Fibroblast of skin of abdomen (primary cell): ENCODE measurements around the gene NUP37.
"Not testable (repeated sequence)": the region's sequence is repeated elsewhere in the genome, so short reads cannot be mapped to it uniquely, and the experiment has no call there.

Experiments
- DNase-seq: peaks from one replicate; pipeline ENCODE4 v3.0.0-alpha.2; 2013

Gene NUP37

DNA sequence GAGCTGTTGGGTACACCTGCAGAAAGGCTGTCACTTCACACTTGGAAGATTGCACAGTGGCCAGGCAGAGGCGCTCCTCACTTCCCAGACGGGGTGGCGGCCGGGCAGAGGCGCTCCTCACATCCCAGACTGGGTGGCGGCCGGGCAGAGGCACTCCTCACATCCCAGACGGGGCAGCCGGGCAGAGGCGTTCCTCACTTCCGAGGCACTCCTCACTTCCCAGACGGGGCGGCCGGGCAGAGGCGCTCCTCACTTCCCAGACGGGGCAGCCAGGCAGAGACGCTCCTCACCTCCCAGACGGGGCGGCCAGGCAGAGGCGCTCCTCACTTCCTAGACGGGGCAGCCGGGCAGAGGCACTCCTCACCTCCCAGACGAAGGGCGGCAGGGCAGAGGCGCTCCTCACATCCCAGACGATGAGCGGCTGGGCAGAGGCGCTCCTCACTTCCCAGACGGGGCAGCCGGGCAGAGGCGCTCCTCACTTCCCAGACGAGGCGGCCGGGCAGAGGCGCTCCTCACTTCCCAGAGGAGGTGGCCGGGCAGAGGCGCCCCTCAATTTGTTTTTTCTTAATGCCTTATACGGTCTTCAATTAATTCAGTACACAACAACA, 30.6 kb downstream of the NUP37 start:
- not testable (repeated sequence) for DNase-seq

GRCh38 chr12:102080842-102081241, 39.1 kb downstream of the NUP37 start:
- no peak for DNase-seq

DNA sequence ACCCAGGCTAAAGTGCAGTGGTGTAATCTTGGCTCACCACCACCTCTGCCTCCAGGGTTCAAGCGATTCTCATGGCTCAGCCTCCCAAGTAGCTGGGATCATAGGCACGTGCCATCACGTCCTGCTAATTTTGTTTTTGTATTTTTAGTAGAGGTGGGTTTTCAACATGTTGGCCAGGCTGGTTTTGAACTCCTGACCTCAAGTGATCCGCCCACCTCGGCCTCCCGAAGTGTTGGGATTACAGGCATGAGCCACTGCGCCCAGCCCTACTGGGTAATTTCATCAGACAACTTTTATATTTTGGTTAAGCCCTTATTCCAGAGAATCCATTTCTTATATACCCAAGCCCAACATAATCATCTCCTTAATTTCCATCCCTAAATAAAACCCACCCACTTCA, 47.8 kb downstream of the NUP37 start:
- not testable (repeated sequence) for DNase-seq

- no peak for DNase-seq
Observed at GRCh38 chr12:102069707-102070106, 50.2 kb downstream of the NUP37 start.

- DNase-seq: peak; percentile 67
Observed at GRCh38 chr12:102067574-102068258, 52.2 kb downstream of the NUP37 start.

DNA sequence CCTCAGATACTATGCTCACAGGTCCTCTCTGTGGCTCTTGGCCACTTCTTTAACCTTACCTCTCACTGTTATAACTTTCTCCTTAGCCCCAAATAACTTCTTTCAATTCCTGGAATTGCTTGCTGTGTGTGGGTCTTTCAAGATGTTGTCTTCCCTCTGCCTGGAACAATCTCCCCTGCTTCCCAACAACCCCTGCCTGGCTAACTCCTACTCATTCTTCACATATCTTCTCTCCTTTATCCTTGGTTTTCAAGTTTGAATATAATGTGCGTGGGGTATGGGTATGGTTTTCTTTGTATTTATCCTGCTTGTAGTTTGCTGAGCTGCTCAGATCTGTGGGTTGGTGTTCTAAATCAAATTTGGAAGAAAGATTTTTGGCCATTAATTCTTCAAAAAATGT, 55.4 kb downstream of the NUP37 start:
- no peak for DNase-seq

DNA sequence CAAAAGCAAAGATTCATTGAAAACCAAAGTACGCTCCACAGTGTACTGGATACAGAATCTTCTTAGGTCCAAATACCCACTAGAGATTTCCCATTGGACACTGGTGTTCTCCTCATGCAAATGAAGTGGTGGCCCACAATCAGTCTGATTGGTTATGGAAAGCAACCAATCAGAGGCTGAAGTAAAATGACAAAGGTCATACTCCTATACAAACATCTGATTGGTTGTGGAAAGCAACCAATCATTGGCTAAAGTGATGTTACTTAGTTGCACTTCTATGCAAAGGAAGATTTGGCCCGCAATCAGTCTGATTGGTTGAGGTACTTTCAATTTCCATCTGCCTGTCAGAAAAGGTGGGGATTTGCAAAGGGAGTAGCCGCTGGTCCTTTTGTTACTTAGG, 56.8 kb downstream of the NUP37 start:
- no peak for DNase-seq

- no peak for DNase-seq
Observed at GRCh38 chr12:102062419-102062806, 57.5 kb downstream of the NUP37 start.

DNA sequence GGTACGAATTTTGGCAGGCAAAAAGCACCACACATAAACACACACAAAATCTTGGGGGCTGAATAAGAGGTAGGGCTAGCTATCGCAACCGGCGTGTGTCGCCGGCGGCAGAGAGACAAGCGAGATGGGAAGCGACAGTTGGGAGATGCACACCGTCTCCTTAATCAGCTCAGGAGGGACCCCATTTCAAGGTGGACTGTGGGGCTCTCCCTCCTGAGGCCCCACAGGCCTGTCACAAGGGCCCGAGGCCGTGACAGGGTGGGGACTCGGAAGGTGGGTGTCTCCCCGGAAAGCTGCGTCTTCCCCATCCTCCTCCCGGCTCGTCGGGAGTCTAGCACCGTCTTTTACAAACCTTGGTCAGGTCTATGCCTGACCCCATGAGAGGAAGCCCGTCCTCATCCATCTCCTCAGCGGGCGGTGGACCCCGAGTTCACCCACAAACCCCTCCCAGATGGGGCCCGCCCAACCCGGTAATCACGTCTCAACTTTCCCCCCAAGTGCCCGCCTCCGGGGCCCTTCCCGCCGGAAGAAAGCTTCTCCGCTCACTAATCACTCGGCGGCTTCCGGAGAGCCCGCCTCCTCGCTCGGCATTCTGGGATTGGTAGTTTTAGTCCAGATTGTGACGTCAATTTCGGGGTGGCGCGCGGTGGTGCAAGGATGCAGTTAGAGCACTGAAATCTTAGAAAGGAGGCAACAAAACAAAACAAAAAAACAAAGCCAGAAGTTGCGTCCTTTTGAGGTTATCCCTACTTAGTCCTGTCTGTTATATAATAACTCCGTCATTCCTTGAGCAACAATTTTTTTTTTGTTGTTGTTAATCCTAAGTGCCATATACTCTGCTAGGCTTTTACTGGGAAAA, 58.1 kb downstream of the NUP37 start, which contains the start of gene WASHC3:
TSS of gene WASHC3 (minus strand) at position 432 of the 859 bp plus-strand sequence. CDS start at position 403, 29 bp downstream.
- DNase-seq: peak; percentile 93

DNA sequence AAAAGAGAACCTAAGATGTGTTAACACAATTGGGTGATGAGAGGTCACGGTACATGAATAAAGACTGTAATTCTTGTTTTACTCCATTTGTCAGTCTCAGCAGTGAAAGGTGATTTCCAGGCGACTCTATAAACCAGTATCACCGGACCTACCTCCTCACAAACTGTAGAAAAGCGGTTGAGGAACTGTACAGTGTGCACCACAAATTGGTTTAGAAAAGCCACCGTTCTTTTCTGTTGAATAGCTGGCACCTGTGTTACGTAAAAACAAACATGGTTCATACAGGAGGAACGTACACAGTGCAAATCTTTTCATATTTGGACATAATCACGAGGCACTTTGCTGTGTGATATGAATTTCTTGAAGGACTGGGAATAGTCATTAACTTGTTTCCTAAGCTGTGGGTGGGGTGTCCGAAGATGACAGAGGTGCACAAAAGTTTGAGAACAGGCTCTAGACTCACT, 58.8 kb downstream of the NUP37 start:
- no peak for DNase-seq

DNA sequence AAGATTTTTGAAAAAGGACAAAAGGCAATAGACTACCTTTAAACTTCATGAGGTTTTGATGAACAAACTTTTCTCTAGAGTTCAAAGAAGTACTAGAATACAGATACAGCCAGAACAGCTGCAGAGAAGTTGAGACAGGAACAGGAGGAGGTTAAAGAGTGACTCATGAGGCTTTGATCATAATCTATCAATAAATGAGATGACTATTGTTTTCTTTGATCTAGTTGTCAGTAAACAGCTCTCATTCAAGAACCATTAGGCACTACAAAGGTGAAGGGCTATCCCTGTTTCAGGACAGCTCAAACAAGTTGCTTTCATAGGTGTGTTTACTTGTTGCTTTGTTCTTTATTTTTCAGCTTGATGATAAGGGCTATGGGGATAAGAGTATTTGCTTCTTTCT, 60.6 kb downstream of the NUP37 start:
- DNase-seq: no peak

DNA sequence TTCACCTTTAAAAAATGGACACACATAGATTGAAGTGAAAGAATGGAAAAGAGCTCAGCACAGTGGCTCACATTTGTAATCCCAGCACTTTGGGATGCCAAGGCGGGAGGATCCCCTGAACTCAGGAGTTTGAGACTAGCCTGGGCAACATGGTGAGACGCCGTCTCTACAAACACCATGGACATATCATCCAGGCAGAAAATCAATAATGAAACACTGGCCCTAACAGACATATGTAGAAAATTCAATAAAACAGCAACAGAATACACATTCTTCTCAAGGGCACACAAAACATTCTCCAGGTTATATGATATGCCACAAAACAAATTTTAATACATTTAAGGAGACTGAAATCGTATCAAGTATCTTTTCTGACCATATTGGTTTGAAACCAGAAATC, 65.6 kb downstream of the NUP37 start:
- DNase-seq: no peak

DNA sequence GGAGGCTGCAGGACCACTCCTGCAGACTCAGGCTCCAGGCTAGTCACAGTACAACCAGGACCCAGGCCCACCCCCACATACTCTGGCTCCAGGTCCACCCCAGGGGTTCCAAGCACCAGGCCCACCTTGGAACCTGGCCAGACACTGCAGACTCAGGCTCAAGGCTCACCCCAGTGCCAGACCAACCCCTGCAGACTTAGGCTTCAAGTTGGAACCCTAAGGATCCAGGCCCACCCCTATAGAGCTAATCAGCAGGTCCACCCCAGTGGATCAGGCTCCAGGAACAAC, 66.9 kb downstream of the NUP37 start:
- DNase-seq: no peak

DNA sequence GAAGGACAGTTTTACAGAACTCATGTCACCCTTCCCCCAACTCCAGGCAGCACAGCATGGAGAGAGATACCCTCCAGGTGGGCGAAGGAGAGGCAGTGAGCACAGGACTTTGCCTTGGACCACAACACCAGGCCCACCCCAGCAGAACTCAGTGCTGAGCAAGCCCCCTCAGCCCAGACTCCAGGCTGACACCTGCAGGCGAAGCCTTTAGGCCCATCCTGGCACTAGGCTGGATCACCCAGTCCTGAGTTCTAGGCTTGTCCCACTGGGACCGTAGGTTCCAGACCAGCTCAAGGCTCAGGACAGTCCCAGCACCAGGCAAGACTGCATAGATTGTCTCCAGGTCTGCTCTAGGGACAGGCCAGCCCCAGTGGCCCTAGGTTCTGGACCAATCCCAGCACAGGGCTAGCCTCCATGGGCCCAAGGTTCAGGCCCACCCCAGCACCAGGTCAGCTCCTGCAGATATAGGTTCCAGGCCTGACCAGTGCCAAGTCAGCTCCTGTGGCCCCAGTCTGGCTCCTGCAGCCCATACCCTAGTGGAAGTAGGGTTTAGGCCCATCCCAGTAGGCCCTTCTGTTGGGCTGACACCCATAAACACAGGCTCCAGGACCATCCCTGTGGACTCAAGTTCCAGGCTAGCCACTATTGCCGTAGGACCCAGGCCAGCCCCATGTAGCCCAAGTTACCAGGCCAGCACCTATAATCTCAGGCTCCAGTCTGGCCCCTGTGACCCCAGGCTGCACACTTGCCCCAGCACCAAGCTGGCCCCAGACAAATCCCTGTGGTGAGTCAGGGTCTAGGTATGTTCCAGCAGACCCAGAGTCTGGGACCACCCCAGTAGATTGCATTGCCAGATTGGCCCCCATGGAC, 67.5 kb downstream of the NUP37 start:
- DNase-seq: no peak

GRCh38 chr12:102051431-102051965, 68.4 kb downstream of the NUP37 start:
- DNase-seq: no peak

GRCh38 chr12:102050660-102051430, 69.1 kb downstream of the NUP37 start:
- DNase-seq: no peak

DNA sequence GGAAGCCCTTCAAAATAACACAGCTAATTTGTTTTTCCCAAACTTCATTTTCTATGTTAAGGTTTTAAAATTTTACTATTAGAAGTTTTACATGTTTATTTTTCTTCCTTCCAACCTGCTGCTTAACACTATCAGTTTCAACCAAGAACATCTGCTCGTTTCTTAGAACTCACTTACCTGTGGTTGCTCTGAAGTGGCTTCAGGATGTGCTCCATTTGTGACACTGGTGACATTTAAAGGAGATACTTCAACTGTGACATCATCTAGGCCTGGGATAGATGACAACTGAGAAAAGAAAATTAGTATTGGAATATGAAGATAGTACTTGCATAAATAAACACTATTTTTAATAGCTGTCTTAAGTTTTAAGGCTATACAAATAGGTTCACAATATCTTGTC, 76.0 kb downstream of the NUP37 start:
- DNase-seq: no peak

DNA sequence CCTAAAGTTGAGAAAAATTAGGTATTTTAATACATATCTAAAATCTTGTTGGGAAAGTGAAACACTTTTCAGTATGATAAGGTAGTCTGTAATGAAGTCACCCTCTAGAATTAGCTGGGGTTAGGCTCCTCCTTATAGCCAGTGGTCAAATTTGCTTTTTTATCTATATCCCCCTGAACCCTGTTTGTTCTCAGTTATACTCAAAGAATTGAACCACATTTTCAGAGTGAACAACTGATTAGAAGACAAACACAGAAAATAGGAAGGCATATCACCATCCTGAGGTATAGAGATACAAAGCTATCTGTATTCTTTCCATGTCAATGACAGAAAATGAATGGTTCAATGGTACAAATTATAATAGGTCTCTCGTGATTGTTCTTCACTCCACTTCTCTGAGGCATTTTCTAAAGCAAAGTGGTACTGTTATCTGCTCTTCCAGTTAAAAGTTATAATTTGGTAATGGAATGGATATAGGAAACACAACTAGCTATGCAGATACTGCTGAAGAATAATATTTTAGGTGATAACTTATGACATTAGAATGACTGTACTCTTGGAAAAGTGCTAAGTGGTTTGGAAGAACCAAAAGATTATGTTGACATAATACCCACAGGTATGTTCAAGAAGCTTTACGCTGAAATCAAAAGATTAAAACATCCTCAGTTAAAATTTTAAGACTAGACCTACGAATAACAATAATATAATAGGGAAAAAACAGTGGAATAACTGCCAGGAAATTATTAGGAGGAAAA, 85.7 kb downstream of the NUP37 start:
- DNase-seq: peak; percentile 52

DNA sequence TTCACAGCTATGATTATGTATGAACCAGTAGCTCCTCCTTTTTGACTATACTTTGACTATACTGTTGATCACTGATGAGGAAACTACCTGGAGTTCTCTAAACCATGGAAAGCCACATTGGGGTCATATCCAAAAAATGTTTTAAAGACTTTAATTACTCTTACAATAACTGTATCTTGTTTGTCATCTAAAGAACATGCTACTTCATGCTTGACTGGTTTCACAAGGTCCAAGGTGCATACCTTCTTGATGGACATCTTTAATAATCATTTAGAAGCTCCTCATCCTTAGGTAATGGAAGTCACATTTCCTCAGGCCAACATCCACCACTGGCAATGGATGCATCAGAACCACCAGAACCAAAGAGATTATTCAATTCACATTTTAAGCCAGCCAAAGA, 88.1 kb downstream of the NUP37 start:
- no peak for DNase-seq

GRCh38 chr12:102029141-102029540, 90.8 kb downstream of the NUP37 start:
- no peak for DNase-seq

- no peak for DNase-seq
Observed at GRCh38 chr12:102026728-102027127, 93.2 kb downstream of the NUP37 start.
